Trophoblast cell (in vitro differentiated cells and primary cell): ENCODE data around the gene SENP5.
"Not testable (repeated sequence)": the region's sequence is repeated elsewhere in the genome, so short reads cannot be mapped to it uniquely, and the experiment has no call there.

Experiments used
- DNase-seq, 2 donors: peaks; one replicate each; pipeline ENCODE4 v3.0.0-alpha.2; 2016
- H2AFZ ChIP-seq: 2 replicates; pipeline ENCODE4 v1.6.1; 2013; ENCODE audit warnings: low read length, moderate library complexity, mild to moderate bottlenecking; ENCODE audit not compliant: insufficient read depth, poor library complexity
- H2AK5ac ChIP-seq: 2 replicates; pipeline ENCODE4 v1.6.1; 2013; ENCODE audit warnings: mild to moderate bottlenecking, low read length
- H2BK120ac ChIP-seq: 2 replicates; pipeline ENCODE4 v1.6.1; 2013; ENCODE audit warnings: low read length, mild to moderate bottlenecking, moderate library complexity; ENCODE audit not compliant: insufficient read depth, poor library complexity
- H2BK12ac ChIP-seq: 2 replicates; pipeline ENCODE4 v1.6.1; 2013; ENCODE audit warnings: mild to moderate bottlenecking, low read length, moderate library complexity
- H2BK5ac ChIP-seq: 2 replicates; pipeline ENCODE4 v1.6.1; 2013; ENCODE audit warnings: low read length, low read depth, moderate library complexity, mild to moderate bottlenecking; ENCODE audit not compliant: poor library complexity
- H3K14ac ChIP-seq: 2 replicates; pipeline ENCODE4 v1.6.1; 2013; ENCODE audit warnings: mild to moderate bottlenecking, low read length
- H3K18ac ChIP-seq: 2 replicates; pipeline ENCODE4 v1.6.1; 2013; ENCODE audit warnings: mild to moderate bottlenecking, low read length
- H3K23ac ChIP-seq: 2 replicates; pipeline ENCODE4 v1.6.1; 2013; ENCODE audit warnings: low read length
- H3K27ac ChIP-seq: 2 replicates; pipeline ENCODE4 v1.5.1; 2013; ENCODE audit warnings: low read depth, mild to moderate bottlenecking, inconsistent platforms, low read length, moderate library complexity
- H3K27me3 ChIP-seq: 2 replicates; pipeline ENCODE4 v1.6.1; 2013; ENCODE audit warnings: inconsistent platforms, mild to moderate bottlenecking, low read length, moderate library complexity; ENCODE audit not compliant: insufficient read depth
- H3K36me3 ChIP-seq, 2 experiments: 1 replicate in 1 of 2; 2 replicates in 1 of 2; pipeline ENCODE4 v1.6.1; 2013; ENCODE audit warnings: low read length in 2 of 2, mild to moderate bottlenecking in 2 of 2, moderate library complexity in 1 of 2; ENCODE audit not compliant: insufficient read depth in 2 of 2, control insufficient read depth in 1 of 2
- H3K4ac ChIP-seq: 2 replicates; pipeline ENCODE4 v1.6.1; 2013; ENCODE audit warnings: low read depth, mild to moderate bottlenecking, low read length, moderate library complexity
- H3K4me1 ChIP-seq, 2 experiments: 1 replicate in 1 of 2; 2 replicates in 1 of 2; pipeline ENCODE4 v1.6.1; 2013; ENCODE audit warnings: low read length in 2 of 2, mild to moderate bottlenecking in 2 of 2, moderate library complexity in 1 of 2; ENCODE audit not compliant: insufficient read depth in 2 of 2, control insufficient read depth in 1 of 2
- H3K4me2 ChIP-seq: 2 replicates; pipeline ENCODE4 v1.6.1; 2013; ENCODE audit warnings: inconsistent platforms, mild to moderate bottlenecking, low read length, moderate library complexity
- H3K4me3 ChIP-seq: 2 replicates; pipeline ENCODE4 v1.5.1; 2013; ENCODE audit warnings: mild to moderate bottlenecking, low read depth, low read length, inconsistent platforms
- H3K79me1 ChIP-seq: one replicate; pipeline ENCODE4 v1.6.1; 2013; ENCODE audit warnings: low read length
- H3K79me2 ChIP-seq: 2 replicates; pipeline ENCODE4 v1.6.1; 2013; ENCODE audit warnings: low read length, mild to moderate bottlenecking; ENCODE audit not compliant: control insufficient read depth, insufficient read depth, poor library complexity
- H3K9ac ChIP-seq: 2 replicates; pipeline ENCODE4 v1.6.1; 2013; ENCODE audit warnings: mild to moderate bottlenecking, low read length
- H3K9me3 ChIP-seq: 2 replicates; pipeline ENCODE4 v1.6.1; 2013; ENCODE audit warnings: low read depth, mild to moderate bottlenecking, control low read depth, inconsistent platforms, low read length; ENCODE audit not compliant: insufficient read depth
- H4K12ac ChIP-seq: 2 replicates; pipeline ENCODE4 v1.6.1; 2013; ENCODE audit warnings: low read depth, mild to moderate bottlenecking, low read length, moderate library complexity
- H4K8ac ChIP-seq: 2 replicates; pipeline ENCODE4 v1.6.1; 2013; ENCODE audit warnings: low read depth, mild to moderate bottlenecking, low read length, moderate library complexity
- H4K91ac ChIP-seq: one replicate; pipeline ENCODE4 v1.6.1; 2013; ENCODE audit warnings: low read depth, mild to moderate bottlenecking, low read length, moderate library complexity
- WGBS: extraction: QIAGEN DNeasy Blood & Tissue Kit; methylation state at CpG from one replicate; pipeline ENCODE4 v1.1.7; 2013; ENCODE audit warnings: missing lambda C conversion rate; ENCODE audit not compliant: insufficient read length, insufficient coverage; ENCODE audit errors: extremely low coverage; 5-methylcytosine and 5-hydroxymethylcytosine counted together

Gene SENP5

DNA sequence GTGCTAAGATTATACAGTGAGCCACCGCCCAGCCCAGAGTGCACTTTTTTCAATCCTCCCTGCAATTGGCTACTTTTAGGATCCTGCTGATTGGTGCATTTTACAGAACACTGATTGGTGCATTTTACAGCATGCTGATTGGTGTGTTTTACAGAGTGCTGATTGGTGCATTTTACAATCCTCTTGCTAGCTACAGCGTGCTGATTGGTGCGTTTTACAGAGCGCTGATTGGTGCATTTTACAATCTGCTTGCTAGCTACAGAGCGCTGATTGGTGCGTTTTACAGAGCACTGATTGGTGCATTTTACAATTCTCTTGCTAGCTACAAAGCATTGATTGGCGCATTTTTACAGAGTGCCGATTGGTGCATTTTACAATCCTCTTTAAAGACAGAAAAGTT is 4.7 kb upstream of the SENP5 start:
- not testable (repeated sequence) for H3K27me3 ChIP-seq, H3K9me3 ChIP-seq, H3K9ac ChIP-seq, H3K18ac ChIP-seq, DNase-seq, H3K36me3 ChIP-seq, H2AFZ ChIP-seq, H4K91ac ChIP-seq, H3K23ac ChIP-seq, H3K27ac ChIP-seq, H3K14ac ChIP-seq, H2BK120ac ChIP-seq, H4K12ac ChIP-seq, H3K79me1 ChIP-seq, H2BK12ac ChIP-seq, H2AK5ac ChIP-seq, H3K4me3 ChIP-seq, H4K8ac ChIP-seq, H3K4me1 ChIP-seq, H3K4ac ChIP-seq, H2BK5ac ChIP-seq, H3K4me2 ChIP-seq, H3K79me2 ChIP-seq
- no CpG with 5 or more reads among the region's 8 CpGs for WGBS

GRCh38 chr3:196867155-196867506 is 589 bp upstream of the SENP5 start:
- H3K4me2 ChIP-seq: peak overlapping the region; percentile 65
- no CpG with 5 or more reads among the region's 6 CpGs for WGBS
- peak overlapping the region; percentile 97 for H3K14ac ChIP-seq
- peak overlapping the region; percentile 94 for H2AK5ac ChIP-seq
- peak overlapping the region; percentile 100 for H2AFZ ChIP-seq
- peak overlapping the region; percentile 57 for H3K4me3 ChIP-seq
- peak overlapping the region; percentile 92 for H4K91ac ChIP-seq
- no peak overlapping the region for H2BK12ac ChIP-seq
- peak overlapping the region; percentile 91 for H2BK120ac ChIP-seq
- H3K79me1 ChIP-seq: peaks cover 9% of the 10 kb centered on the region
- no peak overlapping the region for H3K9ac ChIP-seq
- H3K27me3 ChIP-seq: no peaks in the 10 kb centered on the region
- peak overlapping the region; percentile 95 for H3K4ac ChIP-seq
- H4K8ac ChIP-seq: peak overlapping the region; percentile 98
- DNase-seq: no peak
- peak overlapping the region; percentile 89 for H2BK5ac ChIP-seq
- peaks cover 15% of the 10 kb centered on the region for H3K79me2 ChIP-seq
- H4K12ac ChIP-seq: peak overlapping the region; percentile 98
- peaks cover 3 to 6% of the 10 kb centered on the region in 2 experiments for H3K36me3 ChIP-seq
- H3K23ac ChIP-seq: no peak overlapping the region
- no peak overlapping the region for H3K27ac ChIP-seq
- H3K9me3 ChIP-seq: no peaks in the 10 kb centered on the region
- H3K4me1 ChIP-seq: peaks cover 6 to 11% of the 10 kb centered on the region in 2 experiments
- H3K18ac ChIP-seq: peak overlapping the region; percentile 99

GRCh38 chr3:196868297-196868661 is 559 bp downstream of the SENP5 start:
- Histone ChIP-seq H4K8ac (peak overlapping the region; percentile 100), H2BK12ac (no peak overlapping the region), H4K12ac (peak overlapping the region; percentile 99), H4K91ac (peak overlapping the region; percentile 88), H3K27me3 (no peaks in the 10 kb centered on the region), H3K9me3 (no peaks in the 10 kb centered on the region), H3K79me1 (peaks cover 9% of the 10 kb centered on the region), H2BK120ac (peak overlapping the region; percentile 78), H3K14ac (peak overlapping the region; percentile 95), H3K4me1 (peaks cover 6 to 11% of the 10 kb centered on the region in 2 experiments), H3K18ac (peak overlapping the region; percentile 98), H2AK5ac (peak overlapping the region; percentile 27), H3K79me2 (peaks cover 15% of the 10 kb centered on the region), H2AFZ (peak overlapping the region; percentile 98), H3K9ac (peak overlapping the region; percentile 88), H2BK5ac (peak overlapping the region; percentile 83), H3K4me3 (peak overlapping the region; percentile 97), H3K36me3 (peaks cover 3 to 6% of the 10 kb centered on the region in 2 experiments), H3K4me2 (peak overlapping the region; percentile 65), H3K4ac (peak overlapping the region; percentile 95), H3K27ac (peak overlapping the region; percentile 61), H3K23ac (no peak overlapping the region)
- WGBS: no CpG with 5 or more reads among the region's 29 CpGs
- peak in 1 of 2 donors; percentile 33 for DNase-seq

DNA sequence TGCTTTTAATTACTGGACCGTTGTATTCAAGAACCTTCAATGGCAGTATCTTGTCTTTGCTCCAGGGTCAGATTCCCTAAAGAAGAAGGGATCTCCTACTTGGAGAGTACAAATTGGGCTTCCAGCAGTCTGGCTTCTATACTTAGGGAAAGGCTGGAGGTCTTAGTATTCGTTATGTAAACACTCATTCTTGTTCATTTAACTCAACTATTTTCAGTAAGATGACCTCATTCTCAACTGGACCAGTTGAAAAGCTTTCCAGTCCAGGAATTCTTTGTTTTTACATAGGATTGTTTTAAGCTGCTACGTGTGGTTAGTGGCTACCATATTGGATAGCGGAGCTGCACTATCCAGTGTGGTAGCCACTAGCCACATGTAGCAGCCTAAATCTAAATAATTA is 4.6 kb downstream of the SENP5 start:
- Histone ChIP-seq H3K4me2 (no peak overlapping the region), H3K23ac (no peak overlapping the region), H3K9ac (no peak overlapping the region), H2AK5ac (no peak overlapping the region), H3K18ac (no peak overlapping the region), H2AFZ (no peak overlapping the region), H3K4me1 (peaks cover 6 to 12% of the 10 kb centered on the region in 2 experiments), H3K79me1 (peaks cover 9% of the 10 kb centered on the region), H2BK120ac (no peak overlapping the region), H4K91ac (no peak overlapping the region), H3K79me2 (peaks cover 19% of the 10 kb centered on the region), H4K12ac (no peak overlapping the region), H3K27me3 (no peaks in the 10 kb centered on the region), H3K27ac (no peak overlapping the region), H3K36me3 (peaks cover 3 to 8% of the 10 kb centered on the region in 2 experiments), H4K8ac (no peak overlapping the region), H2BK12ac (no peak overlapping the region), H3K9me3 (no peaks in the 10 kb centered on the region), H2BK5ac (no peak overlapping the region), H3K14ac (no peak overlapping the region), H3K4me3 (no peak overlapping the region), H3K4ac (peak overlapping the region; percentile 29)
- WGBS: no CpG with 5 or more reads among the region's 4 CpGs
- no peak for DNase-seq
